AG09309 (cell line): ENCODE data around the gene XYLT2.

Experiments used
- DNase-seq: peaks from one replicate; pipeline ENCODE4 v3.0.0-alpha.2; 2010; ENCODE audit warnings: low read depth
- H3K4me3 ChIP-seq: 2 replicates; pipeline ENCODE4 v1.5.1; 2011; ENCODE audit warnings: mild to moderate bottlenecking, low read depth, low read length, moderate library complexity; ENCODE audit not compliant: control insufficient read depth
- TF ChIP-seq, protein P1 (sequence below): IDR thresholded peaks from 2 replicates; pipeline ENCODE4 v1.5.1; 2011; ENCODE audit warnings: mild to moderate bottlenecking, low read depth, low read length, inconsistent platforms; ENCODE audit not compliant: insufficient read depth, control insufficient read depth; ENCODE audit errors: missing control alignments

XYLT2 gene

DNA sequence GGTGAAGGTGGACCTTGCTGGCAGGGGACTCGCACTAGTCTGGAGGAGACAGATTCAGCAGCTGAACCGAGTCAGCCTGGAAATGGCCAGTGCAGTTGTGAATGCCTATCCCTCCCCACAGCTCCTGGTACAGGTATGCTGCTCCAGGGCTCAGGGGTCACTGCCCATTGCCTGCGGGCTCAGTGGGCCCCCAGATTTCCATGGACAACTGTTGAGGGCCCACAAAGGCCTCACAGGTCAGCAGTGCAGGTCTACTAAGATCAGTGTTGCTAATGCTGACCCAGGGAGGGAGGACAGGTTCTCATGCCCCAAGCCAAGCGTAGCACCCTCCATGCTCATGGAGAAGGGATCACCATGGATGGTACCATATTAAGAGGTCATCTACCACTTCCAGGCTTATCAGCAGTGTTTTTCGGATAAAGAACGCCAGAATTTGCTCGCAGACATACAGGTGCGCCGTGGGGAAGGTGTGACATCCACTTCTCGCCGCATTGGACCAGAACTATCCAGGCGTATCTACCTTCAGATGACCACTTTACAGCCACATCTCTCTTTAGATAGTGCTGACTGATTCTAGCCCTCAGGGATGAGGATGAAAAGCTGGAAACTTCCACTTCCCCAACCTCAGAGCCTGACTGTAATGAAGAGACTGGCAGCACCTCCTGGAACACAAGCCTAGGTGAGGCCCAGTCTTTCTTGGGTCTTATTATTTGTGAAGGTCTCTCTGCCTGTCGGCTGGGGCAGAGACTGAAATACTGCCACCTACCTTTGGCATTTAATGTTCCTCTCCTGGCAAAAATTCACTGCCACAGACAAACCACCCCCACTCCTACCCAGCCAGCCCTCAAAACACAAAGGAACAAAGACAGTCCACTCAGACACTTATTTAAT lies 34.7 kb downstream of the XYLT2 start:
- DNase-seq, result no peak
- TF ChIP-seq, protein P1, sequence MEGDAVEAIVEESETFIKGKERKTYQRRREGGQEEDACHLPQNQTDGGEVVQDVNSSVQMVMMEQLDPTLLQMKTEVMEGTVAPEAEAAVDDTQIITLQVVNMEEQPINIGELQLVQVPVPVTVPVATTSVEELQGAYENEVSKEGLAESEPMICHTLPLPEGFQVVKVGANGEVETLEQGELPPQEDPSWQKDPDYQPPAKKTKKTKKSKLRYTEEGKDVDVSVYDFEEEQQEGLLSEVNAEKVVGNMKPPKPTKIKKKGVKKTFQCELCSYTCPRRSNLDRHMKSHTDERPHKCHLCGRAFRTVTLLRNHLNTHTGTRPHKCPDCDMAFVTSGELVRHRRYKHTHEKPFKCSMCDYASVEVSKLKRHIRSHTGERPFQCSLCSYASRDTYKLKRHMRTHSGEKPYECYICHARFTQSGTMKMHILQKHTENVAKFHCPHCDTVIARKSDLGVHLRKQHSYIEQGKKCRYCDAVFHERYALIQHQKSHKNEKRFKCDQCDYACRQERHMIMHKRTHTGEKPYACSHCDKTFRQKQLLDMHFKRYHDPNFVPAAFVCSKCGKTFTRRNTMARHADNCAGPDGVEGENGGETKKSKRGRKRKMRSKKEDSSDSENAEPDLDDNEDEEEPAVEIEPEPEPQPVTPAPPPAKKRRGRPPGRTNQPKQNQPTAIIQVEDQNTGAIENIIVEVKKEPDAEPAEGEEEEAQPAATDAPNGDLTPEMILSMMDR, result peak; percentile 18
- H3K4me3 ChIP-seq, result no peak overlapping the region

DNA sequence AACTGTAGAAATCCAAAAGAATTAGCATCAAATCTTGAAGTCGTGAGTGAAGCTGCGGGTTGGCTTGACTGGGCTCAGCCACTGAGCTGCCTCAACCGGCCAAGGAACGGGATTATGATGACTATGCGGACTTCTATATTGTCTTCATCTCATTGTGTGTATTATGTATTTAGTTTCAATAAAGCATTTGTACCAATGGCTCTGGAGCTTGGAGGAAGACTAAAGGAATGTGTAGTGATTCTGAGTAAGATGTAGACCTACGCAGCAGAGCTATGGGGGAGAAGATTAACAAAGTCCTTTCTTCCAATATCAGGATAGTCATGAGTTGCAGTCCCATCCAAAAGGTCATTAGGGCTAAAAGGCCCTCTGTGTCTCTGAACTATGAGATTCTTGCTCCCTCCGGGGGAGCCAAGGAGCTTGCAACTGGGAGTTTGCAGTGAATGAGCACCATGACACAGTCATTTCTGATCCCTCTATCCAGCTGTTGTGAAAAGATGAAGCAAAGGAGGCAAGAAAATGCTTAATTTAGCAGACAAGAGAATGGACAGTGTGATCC lies 35.4 kb downstream of the XYLT2 start:
- no peak overlapping the region for H3K4me3 ChIP-seq
- TF ChIP-seq, protein P1, result no peak
- no peak for DNase-seq

DNA sequence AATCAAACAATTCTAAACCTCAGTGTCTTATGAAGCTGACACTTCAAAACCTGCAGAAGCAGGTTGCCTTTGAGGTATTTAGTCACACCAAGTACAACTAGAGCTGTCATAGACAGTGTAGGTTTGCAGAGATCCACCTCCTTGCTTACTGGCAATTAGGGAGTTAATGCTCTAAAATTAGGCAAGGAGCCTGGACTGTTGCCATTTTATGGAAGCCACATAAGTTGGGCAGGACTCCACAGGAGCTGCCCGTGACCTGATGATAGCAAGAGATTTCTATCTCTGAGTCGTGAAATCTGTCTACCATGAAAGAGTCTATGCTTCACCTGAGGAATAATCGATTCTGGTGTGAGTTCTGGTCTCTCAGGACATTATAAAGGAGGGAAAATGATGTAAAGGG lies 36.0 kb downstream of the XYLT2 start:
- no peak overlapping the region for H3K4me3 ChIP-seq
- no peak for DNase-seq
- TF ChIP-seq, protein P1, result no peak

DNA sequence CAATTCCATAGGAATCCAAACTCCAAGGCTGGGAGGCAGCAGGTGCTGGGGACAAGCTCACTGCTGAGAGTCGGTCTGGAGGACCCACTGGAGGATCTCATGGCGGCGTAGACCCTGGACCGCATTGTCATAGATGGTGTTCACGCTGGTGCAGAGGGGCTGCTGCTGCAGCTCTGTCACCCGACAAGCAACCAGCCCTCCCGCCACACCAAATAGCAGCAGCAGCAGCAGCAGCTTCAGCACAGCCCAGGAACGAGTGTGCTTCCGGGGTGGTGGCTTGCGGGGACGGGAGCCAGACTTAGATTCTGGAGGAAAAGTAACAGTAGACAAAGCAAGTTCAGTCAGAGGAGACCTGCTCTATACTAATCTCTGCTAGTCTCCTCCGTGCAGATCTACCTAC lies 37.0 kb downstream of the XYLT2 start:
- TF ChIP-seq, protein P1, result no peak
- no peak for DNase-seq
- no peak overlapping the region for H3K4me3 ChIP-seq

DNA sequence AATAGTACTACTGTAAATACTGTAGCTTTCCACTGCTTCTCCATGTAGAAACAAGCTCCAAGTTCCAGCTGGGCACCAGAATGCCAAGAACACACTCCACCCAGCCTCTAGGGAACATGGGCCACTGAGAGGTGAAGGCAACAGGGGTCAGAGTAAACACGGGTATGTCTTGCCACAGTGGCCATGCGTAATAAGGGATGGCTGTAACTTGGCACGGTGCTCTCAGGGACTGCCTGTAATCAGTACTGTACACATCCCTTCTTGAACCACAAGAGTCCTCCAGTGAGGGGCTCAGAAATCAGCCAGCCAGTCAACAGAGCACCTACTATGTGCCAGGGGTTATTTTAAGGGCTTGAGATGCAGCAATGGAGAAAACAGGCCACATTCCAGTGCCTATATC lies 40.6 kb downstream of the XYLT2 start:
- TF ChIP-seq, protein P1, result no peak
- no peak overlapping the region for H3K4me3 ChIP-seq
- no peak for DNase-seq

DNA sequence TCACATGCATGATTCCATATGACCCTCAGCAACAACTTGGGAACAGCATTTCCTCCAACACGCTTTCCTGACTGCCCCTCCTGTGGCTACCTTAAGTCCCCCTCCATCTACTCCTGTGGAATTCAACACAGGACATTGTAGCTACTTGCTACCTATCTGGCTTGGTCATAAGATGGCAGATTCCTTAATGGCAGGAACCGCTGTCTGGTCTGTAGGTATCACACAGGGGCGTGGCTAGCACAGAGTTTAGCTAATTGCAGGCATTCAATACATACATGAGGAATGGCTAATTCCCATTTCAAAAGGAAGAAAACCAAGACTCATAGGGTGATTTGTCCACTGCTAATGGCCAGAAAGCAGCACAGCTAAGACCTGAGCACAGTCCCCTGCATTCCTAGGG lies 42.8 kb downstream of the XYLT2 start:
- H3K4me3 ChIP-seq, result no peak overlapping the region
- DNase-seq, result no peak
- TF ChIP-seq, protein P1, result no peak
